H9 (cell line): ENCODE results near the gene FILIP1. TPM values are rescaled to one million over a fixed set of nuclear protein-coding genes. Genes with fewer than 3 reads are reported as not detected.

Experiments used
- DNase-seq: peaks from one replicate; pipeline ENCODE4 v3.0.0-alpha.2; 2017
- H2AFZ ChIP-seq: one replicate; pipeline ENCODE4 v1.6.1; 2013; ENCODE audit warnings: mild to moderate bottlenecking, low read length, control low read depth, moderate library complexity
- H2AK5ac ChIP-seq: 2 replicates; pipeline ENCODE4 v1.6.1; 2013; ENCODE audit warnings: low read length, control low read depth, mixed read lengths; ENCODE audit not compliant: insufficient read length
- H2BK120ac ChIP-seq: one replicate; pipeline ENCODE4 v1.6.1; 2013; ENCODE audit warnings: low read depth, mild to moderate bottlenecking, low read length, control low read depth, inconsistent platforms; ENCODE audit not compliant: poor library complexity, severe bottlenecking
- H2BK12ac ChIP-seq: 2 replicates; pipeline ENCODE4 v1.6.1; 2013; ENCODE audit warnings: low read length, control low read depth, mixed read lengths, low read depth; ENCODE audit not compliant: insufficient read length
- H2BK15ac ChIP-seq: 2 replicates; pipeline ENCODE4 v1.6.1; 2013; ENCODE audit warnings: low read depth, low read length, control low read depth
- H2BK20ac ChIP-seq: one replicate; pipeline ENCODE4 v1.6.1; 2013; ENCODE audit warnings: low read depth, mild to moderate bottlenecking, low read length, control low read depth, inconsistent platforms; ENCODE audit not compliant: poor library complexity, severe bottlenecking
- H2BK5ac ChIP-seq: 2 replicates; pipeline ENCODE4 v1.6.1; 2013; ENCODE audit warnings: low read length, control low read depth, mixed read lengths; ENCODE audit not compliant: insufficient read length
- H3K14ac ChIP-seq: 2 replicates; pipeline ENCODE4 v1.6.1; 2013; ENCODE audit warnings: low read length, control low read depth; ENCODE audit not compliant: insufficient read depth
- H3K18ac ChIP-seq: 2 replicates; pipeline ENCODE4 v1.6.1; 2013; ENCODE audit warnings: low read depth, mild to moderate bottlenecking, mixed read lengths, low read length, control low read depth; ENCODE audit not compliant: insufficient read length
- H3K23ac ChIP-seq: 2 replicates; pipeline ENCODE4 v1.6.1; 2013; ENCODE audit warnings: low read length, control low read depth, mixed read lengths, low read depth; ENCODE audit not compliant: insufficient read length
- H3K23me2 ChIP-seq: 2 replicates; pipeline ENCODE4 v1.6.1; 2013; ENCODE audit warnings: low read depth, mild to moderate bottlenecking, mixed read lengths, low read length, control low read depth; ENCODE audit not compliant: insufficient read length, poor library complexity, severe bottlenecking
- H3K27ac ChIP-seq: 2 replicates; pipeline ENCODE4 v1.5.1; 2013; ENCODE audit warnings: low read length, control low read depth, mixed read lengths, low read depth; ENCODE audit not compliant: insufficient read length
- H3K27me3 ChIP-seq: 2 replicates; pipeline ENCODE4 v1.6.1; 2013; ENCODE audit warnings: low read length, control low read depth, inconsistent platforms; ENCODE audit not compliant: insufficient read depth
- H3K4ac ChIP-seq: 2 replicates; pipeline ENCODE4 v1.6.1; 2013; ENCODE audit warnings: low read depth, mild to moderate bottlenecking, control low read depth, inconsistent platforms, low read length, moderate library complexity
- H3K4me1 ChIP-seq: 2 replicates; pipeline ENCODE4 v1.6.1; 2013; ENCODE audit warnings: low read length, control low read depth, inconsistent platforms; ENCODE audit not compliant: insufficient read depth
- H3K4me2 ChIP-seq: 2 replicates; pipeline ENCODE4 v1.6.1; 2013; ENCODE audit warnings: low read length, control low read depth, mixed read lengths; ENCODE audit not compliant: insufficient read length, insufficient read depth
- H3K56ac ChIP-seq: 2 replicates; pipeline ENCODE4 v1.6.1; 2013; ENCODE audit warnings: low read depth, mild to moderate bottlenecking, mixed read lengths, low read length, control low read depth; ENCODE audit not compliant: insufficient read length
- H3K79me1 ChIP-seq: 2 replicates; pipeline ENCODE4 v1.6.1; 2013; ENCODE audit warnings: low read depth, mild to moderate bottlenecking, moderate library complexity, low read length, control low read depth, inconsistent platforms; ENCODE audit not compliant: insufficient read depth, poor library complexity, severe bottlenecking
- H3K79me2 ChIP-seq: 2 replicates; pipeline ENCODE4 v1.6.1; 2013; ENCODE audit warnings: low read length, control low read depth, inconsistent platforms; ENCODE audit not compliant: insufficient read depth
- H3K9ac ChIP-seq: 2 replicates; pipeline ENCODE4 v1.6.1; 2013; ENCODE audit warnings: low read length, control low read depth, mixed read lengths; ENCODE audit not compliant: insufficient read length; ENCODE audit errors: extremely low read depth
- H3K9me3 ChIP-seq: one replicate; pipeline ENCODE4 v1.6.1; 2013; ENCODE audit warnings: low read depth, low read length, inconsistent platforms; ENCODE audit not compliant: control insufficient read depth
- H3T11ph ChIP-seq: one replicate; pipeline ENCODE4 v1.6.1; 2013; ENCODE audit warnings: mild to moderate bottlenecking, low read length, control low read depth, inconsistent platforms
- H4K20me1 ChIP-seq: one replicate; pipeline ENCODE4 v1.6.1; 2013; ENCODE audit not compliant: control insufficient read depth, insufficient read length, insufficient read depth
- H4K5ac ChIP-seq: 2 replicates; pipeline ENCODE4 v1.6.1; 2013; ENCODE audit warnings: low read depth, mild to moderate bottlenecking, mixed read lengths, low read length, control low read depth; ENCODE audit not compliant: insufficient read length
- H4K8ac ChIP-seq: replicated peaks from 2 replicates; pipeline ENCODE4 v1.6.1; 2013; ENCODE audit warnings: low read length, control low read depth, mixed read lengths, low read depth; ENCODE audit not compliant: insufficient read length
- H4K91ac ChIP-seq: 2 replicates; pipeline ENCODE4 v1.6.1; 2013; ENCODE audit warnings: low read depth, mild to moderate bottlenecking, moderate library complexity, mixed read lengths, low read length, control low read depth; ENCODE audit not compliant: insufficient read length
- H3K27ac Mint-ChIP-seq, 3 experiments: 2 replicates in 2 of 3; 3 replicates in 1 of 3; pipeline ENCODE4 v1.8.0; 2020 to 2021; ENCODE audit warnings: mixed read lengths in 3 of 3, mild to moderate bottlenecking in 1 of 3, moderate library complexity in 1 of 3
- H3K27me3 Mint-ChIP-seq: 2 replicates; pipeline ENCODE4 v1.8.0; 2021; ENCODE audit warnings: low read depth, mild to moderate bottlenecking, moderate library complexity, mixed read lengths
- H3K36me3 Mint-ChIP-seq, 3 experiments: 2 replicates in 2 of 3; 3 replicates in 1 of 3; pipeline ENCODE4 v1.8.0; 2020 to 2021; ENCODE audit warnings: low read depth in 3 of 3, mixed read lengths in 3 of 3; ENCODE audit not compliant: insufficient read depth in 1 of 3
- H3K4me1 Mint-ChIP-seq, 2 experiments: 2 replicates each; pipeline ENCODE4 v1.8.0; 2020; ENCODE audit warnings: mixed read lengths in 2 of 2
- H3K4me3 Mint-ChIP-seq, 2 experiments: 2 replicates in 1 of 2; 3 replicates in 1 of 2; pipeline ENCODE4 v1.8.0; 2020 to 2021; ENCODE audit warnings: mild to moderate bottlenecking in 2 of 2, mixed read lengths in 2 of 2, moderate library complexity in 1 of 2
- H3K9me3 Mint-ChIP-seq, 2 experiments: 2 replicates in 1 of 2; 3 replicates in 1 of 2; pipeline ENCODE4 v1.8.0; 2020; ENCODE audit warnings: mild to moderate bottlenecking in 2 of 2, mixed read lengths in 2 of 2, moderate library complexity in 1 of 2
- total RNA-seq: library from RNA; stranded (reverse); gene quantifications from 2 replicates; pipeline ENCODE4 v1.2.1, GENCODE V29; 2021
- TF ChIP-seq, protein P1 (sequence below): fragments of 200-600 bp; sonication (generic); conservative IDR thresholded peaks from 3 replicates; pipeline ENCODE4 v1.8.0; 2021; ENCODE audit warnings: antibody characterized with exemption, mild to moderate bottlenecking

FILIP1 gene
- total RNA-seq, 1 experiment from 2014 or later = 10.5 TPM

GRCh38 chr6:75344021-75344420 lies 149.6 kb downstream of the FILIP1 start:
- H2AFZ ChIP-seq = no peak overlapping the region
- no peak overlapping the region for H2BK12ac ChIP-seq
- DNase-seq = no peak
- H3K79me1 ChIP-seq = no peaks in the 10 kb centered on the region
- no peak overlapping the region for H3K14ac ChIP-seq
- H3K27me3 ChIP-seq = no peaks in the 10 kb centered on the region
- no peaks in the 10 kb centered on the region for H3K23me2 ChIP-seq
- H3T11ph ChIP-seq = no peak overlapping the region
- H4K91ac ChIP-seq = no peak overlapping the region
- H3K27me3 Mint-ChIP-seq = no peaks in the 10 kb centered on the region
- H2BK5ac ChIP-seq = no peak overlapping the region
- no peaks in the 10 kb centered on the region for H3K9me3 Mint-ChIP-seq
- H4K20me1 ChIP-seq = no peaks in the 10 kb centered on the region
- TF ChIP-seq, protein P1, sequence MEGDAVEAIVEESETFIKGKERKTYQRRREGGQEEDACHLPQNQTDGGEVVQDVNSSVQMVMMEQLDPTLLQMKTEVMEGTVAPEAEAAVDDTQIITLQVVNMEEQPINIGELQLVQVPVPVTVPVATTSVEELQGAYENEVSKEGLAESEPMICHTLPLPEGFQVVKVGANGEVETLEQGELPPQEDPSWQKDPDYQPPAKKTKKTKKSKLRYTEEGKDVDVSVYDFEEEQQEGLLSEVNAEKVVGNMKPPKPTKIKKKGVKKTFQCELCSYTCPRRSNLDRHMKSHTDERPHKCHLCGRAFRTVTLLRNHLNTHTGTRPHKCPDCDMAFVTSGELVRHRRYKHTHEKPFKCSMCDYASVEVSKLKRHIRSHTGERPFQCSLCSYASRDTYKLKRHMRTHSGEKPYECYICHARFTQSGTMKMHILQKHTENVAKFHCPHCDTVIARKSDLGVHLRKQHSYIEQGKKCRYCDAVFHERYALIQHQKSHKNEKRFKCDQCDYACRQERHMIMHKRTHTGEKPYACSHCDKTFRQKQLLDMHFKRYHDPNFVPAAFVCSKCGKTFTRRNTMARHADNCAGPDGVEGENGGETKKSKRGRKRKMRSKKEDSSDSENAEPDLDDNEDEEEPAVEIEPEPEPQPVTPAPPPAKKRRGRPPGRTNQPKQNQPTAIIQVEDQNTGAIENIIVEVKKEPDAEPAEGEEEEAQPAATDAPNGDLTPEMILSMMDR = no peak
- no peak overlapping the region for H2BK15ac ChIP-seq
- H3K79me2 ChIP-seq = no peaks in the 10 kb centered on the region
- H3K4me1 ChIP-seq = peaks cover 5% of the 10 kb centered on the region
- no peak overlapping the region for H3K4ac ChIP-seq
- no peak overlapping the region for H3K27ac Mint-ChIP-seq
- H3K4me2 ChIP-seq = no peak overlapping the region
- no peaks in the 10 kb centered on the region for H3K9me3 ChIP-seq
- peaks cover 0 to 12% (median 0%) of the 10 kb centered on the region in 3 experiments; a peak in 2 of 7 replicates for H3K36me3 Mint-ChIP-seq
- H2AK5ac ChIP-seq = no peak overlapping the region
- no peak overlapping the region for H3K56ac ChIP-seq
- no peak overlapping the region for H2BK120ac ChIP-seq
- no peak overlapping the region for H3K18ac ChIP-seq
- H4K8ac ChIP-seq = no peak overlapping the region
- H3K23ac ChIP-seq = no peak overlapping the region
- H3K27ac ChIP-seq = no peak overlapping the region
- no peak overlapping the region for H2BK20ac ChIP-seq
- H3K9ac ChIP-seq = no peak overlapping the region
- peaks cover 31 to 42% of the 10 kb centered on the region in 2 experiments for H3K4me1 Mint-ChIP-seq
- no peak overlapping the region for H4K5ac ChIP-seq
- H3K4me3 Mint-ChIP-seq = no peak overlapping the region
